Fibroblast of skin of left quadriceps (primary cell): ENCODE data around the gene DMAC2.
"Not testable (repeated sequence)": the region's sequence is repeated elsewhere in the genome, so short reads cannot be mapped to it uniquely, and the experiment has no call there.

ENCODE experiments used
- DNase-seq, 2 experiments: peaks; one replicate each; pipeline ENCODE4 v3.0.0-alpha.2; 2013; ENCODE audit warnings: low read depth in 2 of 2

The DMAC2 gene

GRCh38 chr19:41398598-41398997 lies 41.1 kb downstream of the DMAC2 start:
- DNase-seq = no peak

DNA sequence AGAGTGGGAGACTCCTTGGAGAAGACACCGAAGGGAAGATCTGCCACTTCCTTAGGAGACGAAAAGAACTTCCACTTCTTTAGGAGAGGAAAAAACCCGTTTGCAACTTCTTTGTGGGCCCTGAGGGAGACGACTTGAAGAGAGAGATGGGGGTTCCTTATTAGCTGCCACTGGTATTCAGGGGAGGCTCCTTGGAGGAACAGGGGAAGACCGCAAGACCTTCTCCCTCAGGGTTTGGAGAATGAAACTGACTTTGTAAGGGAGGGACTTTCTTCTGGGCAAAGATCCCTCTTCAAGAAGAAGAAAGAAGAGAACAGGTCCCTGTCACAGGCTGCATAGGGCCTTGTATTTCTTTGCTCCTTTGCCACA lies 41.7 kb downstream of the DMAC2 start:
- DNase-seq = no peak

DNA sequence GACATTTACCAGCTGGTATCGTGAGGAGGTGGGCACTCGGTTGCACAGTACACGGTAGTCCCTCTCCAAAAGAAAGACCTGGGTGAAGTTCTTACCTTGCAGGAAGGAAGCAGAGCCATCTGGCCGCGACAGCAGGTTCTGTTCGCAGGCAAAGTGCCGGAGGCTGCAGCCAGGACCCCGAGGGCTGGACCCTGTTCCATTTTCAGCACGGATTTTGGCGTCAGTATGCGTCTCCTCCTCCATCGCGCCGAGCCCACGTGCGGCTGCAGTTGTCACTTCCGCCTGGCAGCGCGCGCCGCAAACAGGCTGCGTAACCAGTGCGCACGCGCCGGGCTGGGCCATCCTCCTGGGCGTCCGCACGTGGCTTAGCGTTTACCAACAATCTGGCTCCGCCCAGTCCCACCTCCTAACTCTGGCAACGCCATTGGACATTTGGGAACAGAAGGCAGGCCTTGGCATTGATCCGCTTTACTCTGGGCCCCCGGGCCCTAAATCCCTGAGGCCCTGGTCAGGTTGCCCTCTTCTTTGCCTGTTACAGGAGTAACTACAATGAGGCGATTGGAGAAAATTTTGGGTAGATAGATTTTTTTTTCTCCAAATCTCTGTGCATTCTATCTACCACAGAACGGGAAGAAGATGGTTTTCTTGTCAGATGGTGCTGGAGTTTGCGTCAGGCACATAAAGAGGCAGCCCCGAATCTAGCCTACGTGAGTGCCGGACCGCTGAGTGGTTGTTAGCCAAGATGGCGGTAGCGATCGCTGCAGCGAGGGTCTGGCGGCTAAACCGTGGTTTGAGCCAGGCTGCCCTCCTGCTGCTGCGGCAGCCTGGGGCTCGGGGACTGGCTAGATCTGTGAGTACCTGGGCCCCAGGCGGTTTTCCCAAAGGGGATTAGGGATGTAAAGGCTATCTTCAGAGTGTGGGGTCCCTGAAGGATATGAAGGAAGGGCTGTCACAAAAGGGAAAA lies 42.3 kb downstream of the DMAC2 start, which contains the start of the genes BCKDHA and EXOSC5:
Gene BCKDHA, plus strand, starts transcription at position 733 of the 964 bp plus-strand sequence. Its CDS starts 10 bp downstream, at position 743.
Gene EXOSC5, minus strand, starts transcription at position 274 of the 964 bp plus-strand sequence. Its CDS starts 31 bp downstream, at position 243.
- DNase-seq = peak; percentile 100

GRCh38 chr19:41395355-41395754 lies 44.4 kb downstream of the DMAC2 start:
- DNase-seq = no peak

- no peak for DNase-seq
Observed at GRCh38 chr19:41392775-41393174, 46.9 kb downstream of the DMAC2 start.

GRCh38 chr19:41391618-41392017 lies 48.1 kb downstream of the DMAC2 start:
- no peak for DNase-seq

- no peak for DNase-seq
Observed at GRCh38 chr19:41386442-41386841, 53.3 kb downstream of the DMAC2 start.

- DNase-seq = no peak
Observed at GRCh38 chr19:41384351-41384750, 55.4 kb downstream of the DMAC2 start.

DNA sequence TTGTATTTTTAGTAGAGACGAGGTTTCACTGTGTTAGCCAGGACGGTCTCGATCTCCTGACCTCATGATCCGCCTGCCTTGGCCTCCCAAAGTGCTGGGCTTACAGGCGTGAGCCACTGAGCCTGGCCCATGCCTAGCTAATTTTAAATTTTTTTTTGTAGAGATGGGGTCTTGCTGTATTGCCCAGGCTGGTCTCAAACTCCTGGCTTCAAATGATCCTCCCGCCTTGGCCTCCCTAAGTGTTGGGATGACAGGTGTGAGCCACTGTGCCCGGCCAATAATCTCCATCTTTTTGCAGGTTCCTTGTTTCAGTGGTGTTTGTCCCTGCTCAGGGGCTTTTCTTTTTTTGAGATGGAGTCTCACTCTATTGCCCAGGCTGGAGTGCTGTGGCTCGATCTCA lies 58.2 kb downstream of the DMAC2 start:
- DNase-seq = not testable (repeated sequence)
